Bronchial epithelial cell (primary cell): ENCODE results near the gene OGFOD1. TPM values are rescaled to one million over a fixed set of nuclear protein-coding genes. Genes with fewer than 3 reads are reported as not detected.

Source experiments
- DNase-seq: peaks from one replicate; pipeline ENCODE4 v3.0.0-alpha.2; 2010; ENCODE audit warnings: low read depth
- FAIRE-seq: peaks from 2 replicates; lab custom pipeline; 2011; peaks lifted over from hg19 to GRCh38; lab: Jason Lieb, UNC
- H3K27me3 ChIP-seq: 2 replicates; pipeline ENCODE4 v1.5.1; 2011; ENCODE audit warnings: low read length; ENCODE audit not compliant: control insufficient read depth, insufficient read depth
- H3K36me3 ChIP-seq: 2 replicates; pipeline ENCODE4 v1.5.1; 2011; ENCODE audit warnings: low read length; ENCODE audit not compliant: control insufficient read depth, insufficient read depth
- H3K4me3 ChIP-seq: 2 replicates; pipeline ENCODE4 v1.5.1; 2011; ENCODE audit warnings: mild to moderate bottlenecking, low read depth, low read length, control low read depth
- total RNA-seq: library from RNA; depleted of rRNA; stranded (reverse); fragments of >200 nt; gene quantifications from 2 replicates; pipeline ENCODE4 v1.2.1, GENCODE V29; 2014
- TF ChIP-seq, protein P1 (sequence below): IDR thresholded peaks from 2 replicates; pipeline ENCODE4 v1.5.1; 2011; ENCODE audit warnings: mild to moderate bottlenecking, moderate library complexity, low read length, control low read depth, inconsistent platforms; ENCODE audit not compliant: insufficient read depth, severe bottlenecking

The OGFOD1 gene
- total RNA-seq, 1 donor from 2014 or later = 30.0 TPM

- DNase-seq (no peak), FAIRE-seq (no peak)
- H3K36me3 ChIP-seq = peaks cover 4% of the 10 kb centered on the region
- TF ChIP-seq, protein P1, sequence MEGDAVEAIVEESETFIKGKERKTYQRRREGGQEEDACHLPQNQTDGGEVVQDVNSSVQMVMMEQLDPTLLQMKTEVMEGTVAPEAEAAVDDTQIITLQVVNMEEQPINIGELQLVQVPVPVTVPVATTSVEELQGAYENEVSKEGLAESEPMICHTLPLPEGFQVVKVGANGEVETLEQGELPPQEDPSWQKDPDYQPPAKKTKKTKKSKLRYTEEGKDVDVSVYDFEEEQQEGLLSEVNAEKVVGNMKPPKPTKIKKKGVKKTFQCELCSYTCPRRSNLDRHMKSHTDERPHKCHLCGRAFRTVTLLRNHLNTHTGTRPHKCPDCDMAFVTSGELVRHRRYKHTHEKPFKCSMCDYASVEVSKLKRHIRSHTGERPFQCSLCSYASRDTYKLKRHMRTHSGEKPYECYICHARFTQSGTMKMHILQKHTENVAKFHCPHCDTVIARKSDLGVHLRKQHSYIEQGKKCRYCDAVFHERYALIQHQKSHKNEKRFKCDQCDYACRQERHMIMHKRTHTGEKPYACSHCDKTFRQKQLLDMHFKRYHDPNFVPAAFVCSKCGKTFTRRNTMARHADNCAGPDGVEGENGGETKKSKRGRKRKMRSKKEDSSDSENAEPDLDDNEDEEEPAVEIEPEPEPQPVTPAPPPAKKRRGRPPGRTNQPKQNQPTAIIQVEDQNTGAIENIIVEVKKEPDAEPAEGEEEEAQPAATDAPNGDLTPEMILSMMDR = no peak
- H3K27me3 ChIP-seq = no peaks in the 10 kb centered on the region
- H3K4me3 ChIP-seq = no peak overlapping the region
These were observed 13.3 kb upstream of the OGFOD1 start for GRCh38 chr16:56438038-56438437.

DNA sequence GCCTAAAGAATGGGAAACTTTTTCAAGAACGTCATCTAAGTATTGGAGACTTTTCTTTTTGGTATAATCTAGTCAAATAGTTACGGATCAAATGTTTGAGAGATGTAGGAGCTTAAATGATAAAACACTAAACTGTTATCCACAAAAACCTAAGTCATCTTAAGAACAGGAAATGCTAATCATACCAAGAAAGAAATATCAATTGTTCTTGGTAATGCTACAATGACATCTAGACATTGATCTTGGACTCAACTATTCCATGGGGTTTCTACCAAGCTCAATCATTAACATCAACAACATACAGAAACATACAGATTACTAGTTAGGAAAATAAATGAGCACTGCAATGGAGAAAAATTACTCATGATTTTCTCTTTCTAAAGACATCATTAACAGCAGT lies 4.1 kb upstream of the OGFOD1 start:
- H3K4me3 ChIP-seq = no peak overlapping the region
- H3K36me3 ChIP-seq = peaks cover 4% of the 10 kb centered on the region
- no peak for DNase-seq
- FAIRE-seq = no peak
- TF ChIP-seq, protein P1 = no peak
- no peaks in the 10 kb centered on the region for H3K27me3 ChIP-seq

DNA sequence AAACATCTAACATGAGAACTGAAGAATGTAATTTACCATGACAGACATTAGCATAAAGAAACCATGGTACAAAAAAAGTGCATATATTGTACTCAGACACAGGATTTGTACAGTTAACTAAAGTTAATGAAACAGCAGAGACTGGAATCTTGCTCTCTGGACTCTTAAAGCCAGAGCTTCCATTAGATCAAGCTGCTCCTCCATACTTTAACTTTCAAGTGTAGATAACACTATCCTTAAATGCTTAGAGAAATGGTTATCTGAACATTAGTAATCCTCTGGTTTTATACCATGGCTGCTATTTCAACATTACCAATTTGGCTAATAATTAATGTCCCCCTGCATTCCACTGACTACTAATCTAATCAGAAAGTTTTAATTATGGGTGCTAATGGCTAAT lies 3.3 kb upstream of the OGFOD1 start:
- Histone ChIP-seq H3K4me3 (no peak overlapping the region), H3K27me3 (no peaks in the 10 kb centered on the region), H3K36me3 (peaks cover 4% of the 10 kb centered on the region)
- no peak for FAIRE-seq
- TF ChIP-seq, protein P1 = no peak
- DNase-seq = no peak

DNA sequence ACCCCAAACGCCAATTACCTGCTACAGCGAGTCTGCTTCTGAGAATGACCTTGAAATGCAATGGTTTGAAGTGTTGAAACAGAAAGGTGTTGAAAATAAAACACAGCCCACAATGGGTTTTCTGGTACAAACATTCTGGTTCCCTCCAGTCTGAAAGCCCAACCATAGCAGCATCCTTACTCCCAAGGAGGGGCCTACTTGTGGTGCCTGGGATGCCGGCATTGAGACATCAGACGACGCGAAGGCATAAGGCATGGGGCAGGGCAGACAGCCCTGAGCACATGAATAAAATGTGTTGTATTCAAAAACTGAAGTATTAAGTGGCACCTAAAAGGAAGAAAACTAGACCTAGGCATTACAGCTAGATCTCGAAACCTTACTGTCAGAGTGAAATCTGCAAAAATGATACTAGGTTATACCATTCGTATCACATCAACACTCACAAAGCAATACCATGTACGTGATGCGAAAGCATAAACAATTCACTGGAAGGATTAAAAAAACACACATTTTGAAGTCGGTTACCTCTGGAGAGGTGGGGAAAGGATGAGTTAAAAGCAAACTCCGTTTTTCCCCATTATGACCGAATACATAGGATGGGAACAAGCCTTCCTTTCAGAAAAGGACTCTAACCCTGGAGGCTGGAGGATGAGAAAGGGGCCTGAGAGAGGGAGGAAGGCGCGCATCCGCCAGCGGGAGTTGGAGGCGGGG lies 924 bp upstream of the OGFOD1 start:
- DNase-seq = no peak
- Histone ChIP-seq H3K36me3 (peaks cover 13% of the 10 kb centered on the region), H3K4me3 (peak overlapping the region; percentile 93), H3K27me3 (no peaks in the 10 kb centered on the region)
- no peak for FAIRE-seq
- TF ChIP-seq, protein P1 = no peak

DNA sequence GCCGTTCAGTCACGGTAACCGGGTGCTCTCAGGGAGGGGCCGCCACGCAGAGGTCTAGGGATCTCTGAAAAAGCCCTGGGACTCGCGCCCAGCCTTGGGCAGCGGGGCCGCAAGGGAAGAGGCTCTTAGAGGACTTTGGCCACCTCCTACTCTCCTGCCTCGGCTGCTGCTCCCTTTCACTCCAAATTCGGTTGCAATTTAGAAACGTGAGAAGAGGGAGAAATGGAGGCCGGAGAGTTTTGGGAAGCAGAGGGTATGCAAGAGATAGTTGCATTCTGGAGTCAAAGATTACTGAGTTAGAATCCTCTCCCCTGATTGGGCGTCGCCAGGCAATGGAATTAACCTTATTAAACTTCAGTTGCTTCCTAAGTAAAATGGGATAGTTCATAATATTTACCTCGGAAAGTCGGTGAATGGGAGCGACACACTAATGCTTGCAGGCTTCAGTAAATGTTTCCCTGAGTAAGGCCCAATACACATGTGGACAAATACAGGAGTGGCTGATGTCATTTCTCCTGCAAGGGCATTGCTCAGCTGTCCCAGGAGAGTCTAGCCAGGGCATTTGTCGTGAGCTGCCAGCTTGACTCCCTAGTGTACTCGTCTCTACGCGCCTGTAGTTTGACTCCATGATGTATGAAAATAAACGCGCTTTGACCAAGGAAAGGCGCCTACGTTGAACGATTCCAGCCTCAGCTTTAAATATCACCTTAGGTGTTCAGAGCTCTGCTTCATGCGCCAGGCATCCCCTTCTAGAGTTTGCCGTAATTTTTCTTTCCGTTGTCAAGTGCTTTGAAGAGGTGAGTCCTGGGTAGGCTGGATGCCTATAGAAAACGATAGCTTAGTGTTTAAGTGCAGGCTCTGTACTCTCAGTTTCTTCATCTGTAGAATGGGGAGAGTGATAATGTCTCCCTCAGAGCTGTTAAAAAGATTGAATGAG lies 667 bp downstream of the OGFOD1 start:
- Histone ChIP-seq H3K4me3 (peak overlapping the region; percentile 93), H3K36me3 (peaks cover 22% of the 10 kb centered on the region), H3K27me3 (no peaks in the 10 kb centered on the region)
- TF ChIP-seq, protein P1 = no peak
- DNase-seq = peak; percentile 60
- no peak for FAIRE-seq
